ENCODE data around the gene IFNLR1.

The IFNLR1 gene

DNA sequence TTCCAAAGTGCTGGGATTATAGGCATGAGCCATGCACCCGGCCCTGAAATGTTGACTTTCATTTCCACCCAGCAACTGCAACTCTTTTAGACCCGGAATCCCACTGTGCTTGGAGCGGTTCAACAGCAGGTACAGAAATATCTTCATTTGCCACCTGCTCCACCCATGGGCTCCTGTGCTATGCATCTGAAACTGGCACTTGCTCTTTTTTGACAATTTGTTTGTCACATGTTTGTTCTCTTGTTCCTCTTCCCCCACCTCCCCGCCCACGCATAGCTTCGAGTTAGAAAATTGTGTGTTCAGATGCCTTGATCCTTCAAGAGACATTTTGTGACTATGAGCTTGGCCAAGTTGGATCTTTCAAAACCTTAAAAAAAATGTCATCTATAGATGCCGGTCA, 2.4 kb upstream of the IFNLR1 start:
- H3K27ac ChIP-seq = no peak overlapping the region
- no peak for DNase-seq (ENCODE audit: low spot score)
- no peak overlapping the region for H3K4me3 ChIP-seq
- TF ChIP-seq, protein P1, sequence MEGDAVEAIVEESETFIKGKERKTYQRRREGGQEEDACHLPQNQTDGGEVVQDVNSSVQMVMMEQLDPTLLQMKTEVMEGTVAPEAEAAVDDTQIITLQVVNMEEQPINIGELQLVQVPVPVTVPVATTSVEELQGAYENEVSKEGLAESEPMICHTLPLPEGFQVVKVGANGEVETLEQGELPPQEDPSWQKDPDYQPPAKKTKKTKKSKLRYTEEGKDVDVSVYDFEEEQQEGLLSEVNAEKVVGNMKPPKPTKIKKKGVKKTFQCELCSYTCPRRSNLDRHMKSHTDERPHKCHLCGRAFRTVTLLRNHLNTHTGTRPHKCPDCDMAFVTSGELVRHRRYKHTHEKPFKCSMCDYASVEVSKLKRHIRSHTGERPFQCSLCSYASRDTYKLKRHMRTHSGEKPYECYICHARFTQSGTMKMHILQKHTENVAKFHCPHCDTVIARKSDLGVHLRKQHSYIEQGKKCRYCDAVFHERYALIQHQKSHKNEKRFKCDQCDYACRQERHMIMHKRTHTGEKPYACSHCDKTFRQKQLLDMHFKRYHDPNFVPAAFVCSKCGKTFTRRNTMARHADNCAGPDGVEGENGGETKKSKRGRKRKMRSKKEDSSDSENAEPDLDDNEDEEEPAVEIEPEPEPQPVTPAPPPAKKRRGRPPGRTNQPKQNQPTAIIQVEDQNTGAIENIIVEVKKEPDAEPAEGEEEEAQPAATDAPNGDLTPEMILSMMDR (IDR thresholded peaks at IDR 0.05) = no peak

DNA sequence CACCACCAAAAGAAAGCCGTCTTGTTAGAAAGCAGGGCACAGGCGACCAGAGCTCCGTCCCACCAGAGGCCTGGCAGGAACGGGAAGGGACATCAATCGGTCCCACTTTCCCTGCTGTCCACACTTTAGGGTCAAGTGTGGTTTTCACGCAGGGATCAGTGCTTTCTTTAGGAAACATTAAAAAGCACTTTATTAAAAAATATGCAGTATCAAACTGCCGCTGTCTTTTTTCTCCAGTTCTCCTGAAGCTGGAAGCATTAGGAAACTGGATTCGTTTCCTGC, 437 bp downstream of the IFNLR1 start:
- TF ChIP-seq, protein P1 (IDR thresholded peaks at IDR 0.05) = no peak
- DNase-seq (ENCODE audit: low spot score) = no peak
- no peak overlapping the region for H3K27ac ChIP-seq
- H3K4me3 ChIP-seq = peak overlapping the region; percentile 79

DNA sequence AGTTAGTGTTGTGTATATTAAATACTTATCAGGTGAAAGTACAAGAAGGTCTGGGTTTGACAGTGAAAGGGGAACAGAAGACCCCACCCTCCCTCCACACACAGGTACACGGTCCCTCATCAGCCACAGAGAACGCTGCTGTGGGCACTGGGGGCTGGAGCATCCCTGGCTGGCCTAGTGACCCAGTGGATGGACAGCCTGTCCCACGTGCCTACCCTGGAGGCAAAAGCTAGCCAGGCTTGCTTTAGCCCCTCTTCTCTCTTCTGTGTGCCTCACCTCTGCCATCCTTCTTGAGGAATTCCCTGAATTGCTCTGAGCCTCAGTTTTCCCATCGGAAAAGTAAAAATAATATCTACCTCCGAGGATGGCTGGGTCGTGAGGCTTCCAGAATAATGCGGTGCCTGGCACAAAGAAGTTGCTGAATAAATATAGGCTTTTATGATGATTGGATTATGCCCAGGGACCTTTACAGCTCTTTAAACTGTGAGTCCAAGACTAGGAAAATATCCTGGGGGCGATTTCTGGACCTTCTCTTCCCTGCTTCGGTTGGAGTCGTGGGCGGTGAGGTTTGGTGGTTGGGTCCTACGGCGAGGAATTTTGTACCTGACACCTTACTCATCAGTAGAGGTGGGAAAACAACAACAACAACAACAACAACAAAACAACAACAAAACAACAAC, 918 bp downstream of the IFNLR1 start:
- no peak for DNase-seq (ENCODE audit: low spot score)
- TF ChIP-seq, protein P1 (IDR thresholded peaks at IDR 0.05) = no peak
- H3K27ac ChIP-seq = no peak overlapping the region
- no peak overlapping the region for H3K4me3 ChIP-seq

DNA sequence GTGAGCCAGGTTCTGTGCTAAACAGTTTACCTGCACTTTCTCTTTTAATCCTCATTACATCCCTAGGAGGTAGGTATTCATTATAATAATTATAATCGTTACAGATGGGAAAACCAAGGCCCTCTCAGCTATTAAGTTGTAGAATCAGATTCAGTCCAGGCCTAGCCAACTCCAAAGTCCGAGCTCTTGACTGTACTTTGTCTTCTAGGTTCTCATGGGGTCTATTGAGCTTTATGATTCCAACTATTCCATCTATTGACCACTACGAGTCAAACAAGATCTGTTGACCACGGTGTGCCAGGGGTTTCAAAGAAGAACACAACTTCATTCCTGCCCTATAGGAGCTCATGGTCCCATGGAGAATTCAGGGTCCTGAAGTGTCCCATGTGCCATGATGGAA, 2.0 kb downstream of the IFNLR1 start:
- DNase-seq (ENCODE audit: low spot score) = no peak
- no peak overlapping the region for H3K27ac ChIP-seq

DNA sequence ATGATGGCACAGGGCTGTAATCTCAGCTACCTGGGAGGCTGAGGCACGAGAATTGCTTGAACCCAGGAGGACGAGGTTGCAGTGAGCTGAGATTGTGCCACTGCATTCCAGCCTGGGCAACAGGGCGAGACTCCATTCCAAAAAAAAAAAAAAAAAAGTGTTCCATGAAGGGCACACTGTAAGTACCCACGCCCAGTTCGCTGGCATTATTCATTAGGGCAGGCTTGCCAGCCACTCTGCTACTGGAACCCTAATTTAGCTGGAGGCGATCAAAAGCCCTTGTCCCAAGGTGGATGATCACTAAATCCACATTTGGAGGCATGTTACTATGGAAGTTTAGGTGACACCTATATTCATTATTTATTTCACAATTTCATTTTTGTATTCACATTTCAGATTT, 5.0 kb downstream of the IFNLR1 start:
- Histone ChIP-seq H3K27ac (no peak overlapping the region), H3K4me3 (no peak overlapping the region)
- TF ChIP-seq, protein P1 (IDR thresholded peaks at IDR 0.05) = no peak
- no peak for DNase-seq (ENCODE audit: low spot score)

More for the DNA sequence above, 2.0 kb downstream of the IFNLR1 start:
- TF ChIP-seq, protein P1 (IDR thresholded peaks at IDR 0.05) = no peak
- H3K4me3 ChIP-seq = no peak overlapping the region

DNA sequence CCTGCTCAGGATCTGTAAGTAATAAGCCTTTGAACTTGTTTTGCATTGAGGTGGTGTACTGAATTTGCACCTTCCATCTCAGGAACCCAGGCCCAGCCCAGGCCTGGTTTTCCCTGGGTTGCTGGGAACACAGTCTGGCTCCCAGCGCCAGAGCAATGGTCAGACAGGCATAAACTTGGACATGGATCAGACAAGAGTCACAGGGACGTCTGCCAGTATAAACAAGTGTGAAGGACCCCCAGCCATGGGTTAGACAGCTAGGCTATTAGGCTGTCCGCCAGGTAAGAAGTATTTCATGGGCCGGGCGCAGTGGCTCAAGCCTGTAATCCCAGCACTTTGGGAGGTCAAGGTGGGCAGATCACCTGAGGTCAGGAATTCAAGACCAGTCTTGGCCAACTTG, 5.5 kb downstream of the IFNLR1 start:
- TF ChIP-seq, protein P1 (IDR thresholded peaks at IDR 0.05) = no peak
- no peak overlapping the region for H3K4me3 ChIP-seq
- no peak for DNase-seq (ENCODE audit: low spot score)
- no peak overlapping the region for H3K27ac ChIP-seq

DNA sequence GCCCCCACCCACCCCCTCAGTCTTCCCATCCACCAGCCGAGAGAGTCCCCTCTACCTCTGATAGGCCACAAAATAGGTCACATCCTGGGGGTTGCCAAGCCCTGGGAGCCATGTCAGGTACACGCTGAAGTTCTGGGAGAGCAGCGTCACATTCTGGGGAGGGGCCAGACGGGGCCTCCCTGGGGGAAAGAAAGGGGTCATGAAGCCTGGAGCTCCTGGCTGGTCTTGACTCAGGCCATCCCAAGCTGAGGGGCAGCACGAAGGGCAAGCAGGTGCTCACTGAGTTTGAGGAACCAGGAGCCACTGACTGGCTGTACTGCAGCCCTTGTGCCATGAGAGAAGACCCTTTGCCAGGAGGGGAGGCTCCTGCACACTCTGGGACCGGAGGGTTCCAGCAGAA, 6.4 kb downstream of the IFNLR1 start:
- H3K27ac ChIP-seq = no peak overlapping the region
- H3K4me3 ChIP-seq = no peak overlapping the region
- no peak for DNase-seq (ENCODE audit: low spot score)
- TF ChIP-seq, protein P1 (IDR thresholded peaks at IDR 0.05) = no peak

All from coronary artery (tissue), 2 donors.